ENCODE measurements around the gene ABLIM1. TPM values are rescaled to one million over a fixed set of nuclear protein-coding genes. Genes with fewer than 3 reads are reported as not detected.

ABLIM1 gene
- total RNA-seq, 1 experiment from 2014 or later, result 62.1 TPM

- TF ChIP-seq STAT6 (CRISPR knock-in tag; conservative IDR thresholded peaks at IDR 0.05; ENCODE audit: low read depth) (no peak), E2F5 (CRISPR knock-in tag; IDR thresholded peaks at IDR 0.05) (no peak), PRRX2 (CRISPR knock-in tag; IDR thresholded peaks at IDR 0.05) (no peak), FOXJ3 (CRISPR knock-in tag; IDR thresholded peaks at IDR 0.05; ENCODE audit: borderline replicate concordance) (no peak), EMX1 (CRISPR knock-in tag; IDR thresholded peaks at IDR 0.05) (no peak), ELF4 (CRISPR knock-in tag; IDR thresholded peaks at IDR 0.05; ENCODE audit: low read depth) (no peak), ATF1 (CRISPR knock-in tag; IDR thresholded peaks at IDR 0.05) (no peak), ZBTB43 (CRISPR knock-in tag; IDR thresholded peaks at IDR 0.05) (0 out of 2 replicates have a peak, but pooled peaks have one; percentile 19), AFF4 (CRISPR knock-in tag; IDR thresholded peaks at IDR 0.05; ENCODE audit: borderline replicate concordance) (peak; percentile 37; the same call in 1 of the 2 replicates), E2F4 (CRISPR knock-in tag; IDR thresholded peaks at IDR 0.05; ENCODE audit: borderline replicate concordance, low read depth) (no peak), RELA (CRISPR knock-in tag; IDR thresholded peaks at IDR 0.05; ENCODE audit: borderline replicate concordance) (no peak), ATF3 (CRISPR knock-in tag; conservative IDR thresholded peaks at IDR 0.05) (no peak), GABPB1 (CRISPR knock-in tag; IDR thresholded peaks at IDR 0.05) (peak; percentile 45), HMGA2 (CRISPR knock-in tag; IDR thresholded peaks at IDR 0.05) (no peak), MLX (CRISPR knock-in tag; IDR thresholded peaks at IDR 0.05) (no peak), NFATC4 (CRISPR knock-in tag; IDR thresholded peaks at IDR 0.05) (no peak)
Observed at GRCh38 chr10:114526504-114527238, 131.4 kb downstream of the ABLIM1 start (continued).
